K562 (cell line): ENCODE measurements around the gene MRPS10. TPM values are rescaled to one million over a fixed set of nuclear protein-coding genes. Genes with fewer than 3 reads are reported as not detected.

Source experiments
- ATAC-seq: fragments of 200-7000 bp; cut with Tn5 transposase; 3 replicates; pipeline ENCODE4 v1.9.1; 2020; ENCODE audit warnings: moderate library complexity
- BruUV-seq: library from RNA; stranded (reverse); fragments of 400-500 nt; replicated peaks from 2 replicates; lab custom pipeline; 2021; lab: Mats Ljungman, UMichigan
- CTCF ChIA-PET: fragments of 300-600 bp; formaldehyde crosslinking; extraction: SDS; loops from one replicate; lab custom pipeline; 2021; ENCODE audit warnings: low intra/inter-chr PET ratio; lab: Yijun Ruan, JAX
- POLR2A ChIA-PET: fragments of 300-600, 350-650 bp; sonication (Branson Sonifier 250); formaldehyde crosslinking; extraction: SDS; loops from one replicate; lab custom pipeline; 2021; ENCODE audit warnings: antibody characterized with exemption, inconsistent platforms; lab: Yijun Ruan, JAX
- DNase-seq, 4 experiments: peaks; one replicate each; pipeline versions ENCODE4 v3.0.0 to v3.0.0-alpha.2; 2011 to 2018; ENCODE audit warnings: low spot score in 3 of 4, mixed read lengths in 3 of 4; ENCODE audit errors: extremely low read depth in 1 of 4
- FAIRE-seq: peaks from 2 replicates; lab custom pipeline; 2011; peaks lifted over from hg19 to GRCh38; lab: Jason Lieb, UNC
- H2AFZ ChIP-seq: 2 replicates; pipeline ENCODE4 v1.6.0; 2011; ENCODE audit warnings: low read depth, low read length, control low read depth, inconsistent platforms
- H3K27ac ChIP-seq: fragments of 200-600 bp; 3 replicates; pipeline ENCODE4 v1.8.0; 2011; ENCODE audit warnings: low read depth, mild to moderate bottlenecking, control low read depth, inconsistent platforms, low read length, moderate library complexity, mixed read lengths; ENCODE audit errors: extremely low read depth
- H3K27me3 ChIP-seq, 2 experiments: fragments of 300-600 bp in 1 of 2; 2 replicates in 1 of 2; 3 replicates in 1 of 2; pipeline versions ENCODE4 v1.6.0 to v1.8.0; 2011; ENCODE audit warnings: inconsistent platforms in 2 of 2, low read length in 2 of 2, mild to moderate bottlenecking in 1 of 2, mixed read lengths in 1 of 2, moderate library complexity in 1 of 2; ENCODE audit not compliant: control insufficient read depth in 2 of 2, insufficient read depth in 2 of 2
- H3K36me3 ChIP-seq: fragments of 300-600 bp; 3 replicates; pipeline ENCODE4 v1.8.0; 2011; ENCODE audit warnings: mild to moderate bottlenecking, low read length, inconsistent platforms; ENCODE audit not compliant: control insufficient read depth, insufficient read depth
- H3K4me1 ChIP-seq, 2 experiments: fragments of 200-600 bp in 1 of 2; replicated peaks in 1 of 2; 2 replicates in 1 of 2; 3 replicates in 1 of 2; pipeline versions ENCODE4 v1.5.1 to v1.8.0; 2011; ENCODE audit warnings: inconsistent platforms in 2 of 2, low read length in 2 of 2, mild to moderate bottlenecking in 1 of 2, mixed read lengths in 1 of 2, moderate library complexity in 1 of 2; ENCODE audit not compliant: control insufficient read depth in 2 of 2, insufficient read depth in 2 of 2
- H3K4me2 ChIP-seq: 2 replicates; pipeline ENCODE4 v1.6.1; 2011; ENCODE audit warnings: low read length, control low read depth, inconsistent platforms, mixed read lengths; ENCODE audit not compliant: insufficient read depth
- H3K4me3 ChIP-seq: fragments of 200-600 bp; sonication (generic), shearing (Covaris generic); 2 replicates; pipeline ENCODE4 v1.5.1; 2016; ENCODE audit warnings: control low read depth, inconsistent platforms
- H3K79me2 ChIP-seq: fragments of 200-600 bp; 3 replicates; pipeline ENCODE4 v1.8.0; 2011; ENCODE audit warnings: low read length, inconsistent platforms; ENCODE audit not compliant: control insufficient read depth, insufficient read depth
- H3K9ac ChIP-seq, 2 experiments: 2 replicates each; pipeline versions ENCODE4 v1.6.0 to v1.6.1; 2011; ENCODE audit warnings: low read depth in 2 of 2, low read length in 2 of 2, control low read depth in 1 of 2, inconsistent platforms in 1 of 2, mild to moderate bottlenecking in 1 of 2, mixed read lengths in 1 of 2; ENCODE audit not compliant: insufficient read depth in 1 of 2
- H3K9me1 ChIP-seq: one replicate; pipeline ENCODE4 v1.6.0; 2011; ENCODE audit warnings: inconsistent platforms, mild to moderate bottlenecking, low read length, moderate library complexity; ENCODE audit not compliant: control insufficient read depth, insufficient read depth
- H3K9me3 ChIP-seq: replicated peaks from 2 replicates; pipeline ENCODE4 v1.5.1; 2011; ENCODE audit warnings: low read depth, low read length, inconsistent platforms; ENCODE audit not compliant: control insufficient read depth, insufficient read depth
- H4K20me1 ChIP-seq: replicated peaks from 2 replicates; pipeline ENCODE4 v1.6.1; 2011; ENCODE audit warnings: low read length, inconsistent platforms, mixed read lengths; ENCODE audit not compliant: control insufficient read depth, insufficient read depth
- ATF7 ChIP-seq: fragments of 450-650 bp; IDR thresholded peaks from 2 replicates; pipeline ENCODE4 v1.7.1; 2014; ENCODE audit warnings: mild to moderate bottlenecking, moderate library complexity
- E2F8 ChIP-seq: fragments of 450-650 bp; IDR thresholded peaks from 2 replicates; pipeline ENCODE4 v1.7.1; 2018; ENCODE audit warnings: mild to moderate bottlenecking, low read depth; ENCODE audit not compliant: partially characterized antibody
- REST ChIP-seq, 2 experiments: fragments of 450-650 bp; formaldehyde crosslinking in 1 of 2; IDR thresholded peaks; 2 replicates each; pipeline versions ENCODE4 v1.4.0 to v1.6.1; 2014 to 2020; ENCODE audit warnings: mild to moderate bottlenecking in 2 of 2, borderline replicate concordance in 1 of 2, low read depth in 1 of 2
- STAG1 ChIP-seq: sonication (generic); formaldehyde crosslinking; IDR thresholded peaks from 2 replicates; pipeline ENCODE4 v1.5.0; 2020; ENCODE audit warnings: missing genetic modification reagents, borderline replicate concordance
- USF1 ChIP-seq: sonication (generic); formaldehyde crosslinking; IDR thresholded peaks from 2 replicates; pipeline ENCODE4 v1.9.0; 2022; ENCODE audit warnings: mild to moderate bottlenecking, missing genetic modification reagents
- WGBS: fragments of 100-300 bp; shearing (Covaris generic); methylation state at CpG from one replicate; pipeline ENCODE4 v1.1.6; 2016; ENCODE audit warnings: low coverage, mixed read lengths; ENCODE audit not compliant: insufficient coverage; ENCODE audit errors: missing lambda C conversion rate; 5-methylcytosine and 5-hydroxymethylcytosine counted together
- in situ Hi-C: fragments of 300-500 bp; cut with MboI; formaldehyde crosslinking; loops from 4 replicates; pipeline ENCODE4 v1.15.0; 2018; ENCODE audit warnings: inconsistent platforms, mixed read lengths
- intact Hi-C: fragments of 100-400 bp; cut with micrococcal nuclease; formaldehyde crosslinking; loops from 2 replicates; pipeline ENCODE4 v1.14.2; 2022
- polyA plus RNA-seq, 8 experiments: library from polyadenylated mRNA; depleted of rRNA in 4 of 8; stranded (reverse) in 5 of 8; unstranded in 3 of 8; fragments of >200 nt; fragmentation: Nextera tagmentation in 2 of 8; fragmentation: Illumina TruSeq in 1 of 8; extraction: Ambion mirVana in 2 of 8; extraction: Trizol in 1 of 8; gene quantifications; 2 replicates each; pipeline versions ENCODE4 v1.2.1 to v1.2.3, GENCODE V29; 2011 to 2014; ENCODE audit warnings: inconsistent platforms in 1 of 8, missing spikeins in 1 of 8
- total RNA-seq, 7 experiments: library from RNA; depleted of rRNA in 6 of 7; stranded (reverse); fragments of >200 nt in 6 of 7; fragmentation: Illumina TruSeq in 2 of 7; extraction: Trizol in 2 of 7; gene quantifications; 2 replicates each; pipeline versions ENCODE4 v1.2.1 to v1.2.3, GENCODE V29; 2011 to 2021; ENCODE audit warnings: low replicate concordance in 1 of 7

MRPS10 gene
- total and polyA plus RNA-seq, 9 of the 15 experiments (the other 6 are each of a cell fraction or from before 2014, with no cell fraction given): 48.6 to 166 (median 93.7) TPM

- peak; percentile 92 to 96 (median 94) for DNase-seq
- peak; percentile 90 for FAIRE-seq
- ATAC-seq: peak; percentile 93
- H3K36me3 ChIP-seq: no peaks in the 10 kb centered on the region
- WGBS: 8% methylated on average over 8 of the region's 8 CpGs
- no peak overlapping the region for H3K4me3 ChIP-seq
- peak overlapping the region; percentile 95 for H2AFZ ChIP-seq
- intact Hi-C loops (loop anchor here (1.0 to 2.0 kb wide), 9 partner anchors 30 to 732 kb away; partner anchors contain the start of gene PRICKLE4), in situ Hi-C loops (no loop called here)
- no peaks in the 10 kb centered on the region for H4K20me1 ChIP-seq
- BruUV-seq: no TSS peak
- no peaks in the 10 kb centered on the region for H3K9me1 ChIP-seq
- H3K79me2 ChIP-seq: no peaks in the 10 kb centered on the region
- CTCF ChIA-PET: interaction anchor here (0.5 to 4.9 kb wide), 14 partner anchors 10 to 732 kb away, joined by 3 to 77 read pairs (median 6); partner anchors contain the start of genes FRS3 and PRICKLE4
- no peaks in the 10 kb centered on the region; the same call in 1 of the 2 replicates for H3K9me3 ChIP-seq
- H3K9ac ChIP-seq: peak overlapping the region in 1 of 2 experiments; percentile 47; a peak in 2 of 4 replicates
- H3K4me1 ChIP-seq: peaks cover 4 to 6% of the 10 kb centered on the region in 2 experiments; a peak in 1 of 5 replicates
- H3K4me2 ChIP-seq: peak overlapping the region; percentile 57
- peaks cover 5 to 24% of the 10 kb centered on the region in 2 experiments; a peak in 3 of 5 replicates for H3K27me3 ChIP-seq
- peak overlapping the region; percentile 38; the same call in 2 of the 3 replicates for H3K27ac ChIP-seq
- POLR2A ChIA-PET: interaction anchor here (0.6 to 1.0 kb wide), 4 partner anchors 18 to 847 kb away, joined by 3 to 5 read pairs (median 3); no protein-coding TSS in a partner anchor
- TF ChIP-seq E2F8 (peak; percentile 62), STAG1 (CRISPR knock-in tag) (peak; percentile 88), REST (IDR thresholded peaks at IDR 0.05; ENCODE audit: borderline replicate concordance) (peak; percentile 94), REST (CRISPR knock-in tag; IDR thresholded peaks at IDR 0.05; ENCODE audit: low read depth) (no peak), USF1 (no peak), ATF7 (peak; percentile 59)
These were observed 51.1 kb downstream of the MRPS10 start for GRCh38 chr6:42166444-42167141.
